ENCODE measurements around the gene IDUA. TPM values are rescaled to one million over a fixed set of nuclear protein-coding genes. Genes with fewer than 3 reads are reported as not detected.

IDUA gene
- total RNA-seq, 4 donors from 2014 or later, result 15.5 to 32.2 (median 16.9) TPM

- no peak for TF ChIP-seq CTCF (IDR thresholded peaks at IDR 0.05)
- no peak for DNase-seq (ENCODE audit: low spot score)
- ATAC-seq (ENCODE audit: low FRiP score), result no peak
Observed at GRCh38 chr4:957231-957580, 29.6 kb upstream of the IDUA start.

- DNase-seq (ENCODE audit: low spot score), result no peak
- ATAC-seq (ENCODE audit: low FRiP score), result no peak
- TF ChIP-seq CTCF (IDR thresholded peaks at IDR 0.05), result no peak
Observed at GRCh38 chr4:957581-958313, 29.1 kb upstream of the IDUA start.

- TF ChIP-seq CTCF (IDR thresholded peaks at IDR 0.05), result no peak
- DNase-seq (ENCODE audit: low spot score) (no peak), ATAC-seq (ENCODE audit: low FRiP score) (no peak)
Observed at GRCh38 chr4:958314-958665, 28.6 kb upstream of the IDUA start.

GRCh38 chr4:958696-959337 lies 28.0 kb upstream of the IDUA start:
- DNase-seq (ENCODE audit: low spot score) (no peak), ATAC-seq (ENCODE audit: low FRiP score) (no peak)
- TF ChIP-seq CTCF (IDR thresholded peaks at IDR 0.05), result no peak

- ATAC-seq (ENCODE audit: low FRiP score) (no peak), DNase-seq (ENCODE audit: low spot score) (no peak)
- no peak for TF ChIP-seq CTCF (IDR thresholded peaks at IDR 0.05)
Observed at GRCh38 chr4:959338-960139, 27.3 kb upstream of the IDUA start.

GRCh38 chr4:960140-960635 lies 26.7 kb upstream of the IDUA start:
- TF ChIP-seq CTCF (IDR thresholded peaks at IDR 0.05), result no peak
- ATAC-seq (ENCODE audit: low FRiP score) (no peak), DNase-seq (ENCODE audit: low spot score) (no peak)
